T-helper 1 cell treated with Interleukin-12 subunit alpha and Interleukin-12 subunit beta and Interleukin-4 antibody, amounts not matched to agents 30 μg/mL and 1 μg/mL, for 36 hours (primary cell): ENCODE data around the gene PLXNA4.

Source experiments
- H3K27ac Mint-ChIP-seq: one replicate; pipeline ENCODE4 v1.8.0; 2021; ENCODE audit warnings: mild to moderate bottlenecking, mixed read lengths
- H3K27me3 Mint-ChIP-seq: one replicate; pipeline ENCODE4 v1.8.0; 2021; ENCODE audit warnings: low read depth, mixed read lengths
- H3K36me3 Mint-ChIP-seq: one replicate; pipeline ENCODE4 v1.8.0; 2021; ENCODE audit warnings: low read depth, mixed read lengths
- H3K4me1 Mint-ChIP-seq: one replicate; pipeline ENCODE4 v1.8.0; 2021; ENCODE audit warnings: low read depth, mixed read lengths
- H3K4me3 Mint-ChIP-seq: one replicate; pipeline ENCODE4 v1.8.0; 2021; ENCODE audit warnings: mild to moderate bottlenecking, moderate library complexity, mixed read lengths
- H3K9me3 Mint-ChIP-seq: one replicate; pipeline ENCODE4 v1.8.0; 2021; ENCODE audit warnings: mixed read lengths

Gene PLXNA4

DNA sequence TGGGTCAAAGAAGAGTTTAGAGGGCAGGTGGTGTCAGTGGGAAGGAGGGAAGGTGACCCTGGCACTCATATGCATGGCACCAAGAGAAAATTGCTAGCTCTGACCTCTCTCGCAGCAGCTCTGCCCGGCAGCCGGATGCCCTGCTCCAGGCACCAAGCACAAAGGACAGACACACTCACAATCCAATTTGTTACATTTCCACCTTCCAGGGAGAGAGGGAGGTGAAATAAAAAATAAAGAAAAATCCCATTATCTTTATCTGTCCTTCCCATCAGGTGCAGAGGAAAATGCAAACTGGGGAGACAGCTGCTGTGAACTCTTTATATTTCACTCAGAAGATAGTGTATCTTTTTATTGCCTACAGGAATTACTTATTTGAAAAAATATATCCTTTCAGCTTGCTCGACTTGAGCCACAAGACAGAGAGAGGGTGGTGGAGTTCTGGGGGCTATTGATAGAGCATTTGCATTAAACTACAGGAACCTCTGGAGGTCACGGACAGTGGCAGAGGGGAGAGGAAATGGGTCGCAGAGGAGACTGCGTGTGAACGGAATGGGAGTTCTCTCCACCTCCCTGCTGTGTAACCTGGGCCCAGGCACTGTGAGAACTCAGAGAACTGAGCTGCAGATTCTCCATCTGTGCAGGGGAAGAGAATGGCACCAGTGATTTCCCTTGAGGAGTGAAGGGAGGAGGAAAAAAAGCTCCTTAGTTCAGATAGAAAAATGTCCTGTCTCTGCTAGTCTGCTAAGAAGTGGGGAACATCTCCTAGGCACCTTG, 421.4 kb downstream of the PLXNA4 start:
- H3K27ac Mint-ChIP-seq: no peak overlapping the region
- no peak overlapping the region for H3K4me3 Mint-ChIP-seq
- no peaks in the 10 kb centered on the region for H3K36me3 Mint-ChIP-seq
- H3K4me1 Mint-ChIP-seq: no peaks in the 10 kb centered on the region
- H3K9me3 Mint-ChIP-seq: no peaks in the 10 kb centered on the region
- H3K27me3 Mint-ChIP-seq: no peaks in the 10 kb centered on the region

DNA sequence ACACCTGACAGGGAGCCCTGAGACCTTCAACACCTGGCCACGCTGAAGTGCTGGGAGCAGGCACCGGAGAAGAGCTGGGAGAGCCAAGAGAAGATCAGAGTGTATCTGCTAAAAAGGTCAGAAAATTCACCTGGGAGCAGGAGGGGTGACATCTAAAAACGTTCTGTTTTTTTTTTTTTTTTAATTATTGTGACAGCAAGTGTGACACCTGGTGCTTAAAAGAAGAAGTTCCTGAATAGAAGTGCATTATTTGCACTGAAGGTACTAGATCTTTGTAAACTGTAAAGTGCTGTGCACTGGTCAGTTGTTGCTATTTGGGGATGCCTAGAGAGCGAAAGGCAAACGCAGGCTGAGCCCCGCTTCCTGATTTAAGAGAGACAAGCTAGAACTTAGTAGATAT, 422.0 kb downstream of the PLXNA4 start:
- no peaks in the 10 kb centered on the region for H3K27me3 Mint-ChIP-seq
- no peak overlapping the region for H3K4me3 Mint-ChIP-seq
- no peaks in the 10 kb centered on the region for H3K9me3 Mint-ChIP-seq
- H3K4me1 Mint-ChIP-seq: no peaks in the 10 kb centered on the region
- no peak overlapping the region for H3K27ac Mint-ChIP-seq
- no peaks in the 10 kb centered on the region for H3K36me3 Mint-ChIP-seq

DNA sequence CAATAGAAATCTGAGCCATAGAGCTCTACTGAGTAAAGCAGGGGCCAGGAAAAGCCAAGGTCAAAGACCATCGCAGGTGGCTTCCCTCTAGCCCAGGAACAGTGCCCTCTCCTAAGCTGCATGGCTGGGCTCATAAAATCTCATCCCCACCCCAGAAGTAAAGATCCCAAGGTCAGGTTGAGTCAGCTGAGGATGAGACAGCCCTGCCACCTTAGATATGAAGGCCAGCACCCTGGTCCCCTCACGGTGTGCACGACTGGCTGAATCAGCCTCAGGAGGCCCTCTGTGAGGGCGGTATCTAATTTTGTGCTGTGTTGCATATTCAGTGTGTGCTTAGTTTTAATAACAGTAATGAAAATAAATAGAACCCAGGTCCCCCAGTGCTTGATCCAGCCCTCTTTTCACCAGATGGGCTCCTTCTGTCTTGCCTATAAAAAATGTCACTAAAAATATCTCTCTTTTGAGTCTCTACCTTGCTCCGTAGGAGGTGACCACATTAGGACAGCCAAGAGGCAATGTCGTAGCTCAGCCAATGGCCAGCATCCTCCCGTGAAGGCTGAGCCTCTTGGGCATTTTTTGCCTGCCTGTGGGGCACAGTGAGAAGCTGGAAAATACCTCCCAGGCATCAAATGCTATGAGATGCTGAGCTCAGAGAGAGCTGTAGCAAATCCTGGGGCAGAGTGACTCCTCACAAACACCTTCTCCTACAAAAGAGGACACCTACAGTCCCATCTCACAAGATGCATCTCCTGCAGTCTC, 424.0 kb downstream of the PLXNA4 start:
- H3K4me1 Mint-ChIP-seq: no peaks in the 10 kb centered on the region
- no peak overlapping the region for H3K4me3 Mint-ChIP-seq

DNA sequence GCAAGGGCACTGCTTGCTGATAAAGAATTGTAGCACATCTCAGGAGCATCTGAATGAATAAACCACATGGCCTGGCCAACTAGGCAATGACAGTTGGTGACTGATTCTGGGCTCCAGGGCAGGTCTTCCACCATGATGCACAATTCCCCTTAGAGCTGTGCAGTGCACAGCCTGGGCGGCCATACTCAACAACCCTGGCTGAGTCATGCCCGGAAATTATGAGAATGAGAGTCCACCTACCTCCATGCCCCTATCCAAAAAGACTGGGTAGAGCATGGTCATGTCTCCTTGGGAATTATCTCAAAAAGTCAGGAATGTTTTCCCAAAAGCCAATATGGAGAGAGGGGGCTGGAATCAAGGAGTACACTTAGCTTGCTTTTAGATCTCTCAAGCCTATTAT, 425.6 kb downstream of the PLXNA4 start:
- H3K9me3 Mint-ChIP-seq: no peaks in the 10 kb centered on the region
- no peaks in the 10 kb centered on the region for H3K36me3 Mint-ChIP-seq
- no peak overlapping the region for H3K4me3 Mint-ChIP-seq
- H3K4me1 Mint-ChIP-seq: no peaks in the 10 kb centered on the region
- no peak overlapping the region for H3K27ac Mint-ChIP-seq
- no peaks in the 10 kb centered on the region for H3K27me3 Mint-ChIP-seq

More for the DNA sequence above, 424.0 kb downstream of the PLXNA4 start:
- no peaks in the 10 kb centered on the region for H3K27me3 Mint-ChIP-seq
- no peaks in the 10 kb centered on the region for H3K9me3 Mint-ChIP-seq
- no peak overlapping the region for H3K27ac Mint-ChIP-seq
- H3K36me3 Mint-ChIP-seq: no peaks in the 10 kb centered on the region

DNA sequence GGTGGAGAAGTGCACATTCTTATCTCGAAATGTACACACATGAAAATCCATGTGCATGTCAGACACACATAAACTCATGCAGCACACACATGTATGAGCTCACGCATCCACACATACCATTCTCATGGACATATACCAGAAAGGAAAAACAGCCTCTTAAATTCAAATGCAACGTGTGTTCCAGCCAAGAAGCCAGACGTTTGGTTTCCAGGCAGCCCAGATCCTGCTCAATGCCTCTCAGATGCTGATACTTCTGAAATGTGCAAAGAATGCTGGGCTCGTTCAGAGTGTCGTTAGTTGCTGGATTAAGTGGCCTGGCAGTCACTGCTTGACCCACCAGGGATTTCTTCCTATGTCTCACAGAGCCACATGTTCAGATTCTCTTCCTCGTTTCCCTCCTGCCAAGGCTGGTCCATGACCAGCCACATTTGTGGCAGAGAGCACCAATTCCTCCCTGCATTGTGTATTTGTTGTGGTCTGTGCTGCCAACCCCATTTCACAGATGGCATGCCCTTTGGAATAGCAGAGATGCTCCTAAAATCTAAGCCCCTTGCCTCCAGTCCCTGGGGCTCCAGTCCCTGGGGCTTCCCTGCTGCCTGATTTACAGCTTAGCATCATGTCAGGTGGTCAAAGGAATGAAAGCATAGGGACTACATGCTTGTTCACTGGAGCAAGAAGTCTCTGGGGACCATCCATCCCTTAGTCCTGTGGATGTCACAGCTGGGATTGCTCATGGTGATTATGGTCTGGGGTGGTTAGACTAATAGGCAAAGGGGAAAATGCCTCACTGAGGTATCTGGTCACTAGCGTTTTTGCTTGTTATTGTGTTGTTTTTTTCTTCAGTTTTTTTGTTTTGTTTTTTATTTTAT, 426.6 kb downstream of the PLXNA4 start:
- no peaks in the 10 kb centered on the region for H3K27me3 Mint-ChIP-seq
- no peaks in the 10 kb centered on the region for H3K9me3 Mint-ChIP-seq
- H3K4me1 Mint-ChIP-seq: no peaks in the 10 kb centered on the region
- no peak overlapping the region for H3K27ac Mint-ChIP-seq
- H3K4me3 Mint-ChIP-seq: no peak overlapping the region
- no peaks in the 10 kb centered on the region for H3K36me3 Mint-ChIP-seq

DNA sequence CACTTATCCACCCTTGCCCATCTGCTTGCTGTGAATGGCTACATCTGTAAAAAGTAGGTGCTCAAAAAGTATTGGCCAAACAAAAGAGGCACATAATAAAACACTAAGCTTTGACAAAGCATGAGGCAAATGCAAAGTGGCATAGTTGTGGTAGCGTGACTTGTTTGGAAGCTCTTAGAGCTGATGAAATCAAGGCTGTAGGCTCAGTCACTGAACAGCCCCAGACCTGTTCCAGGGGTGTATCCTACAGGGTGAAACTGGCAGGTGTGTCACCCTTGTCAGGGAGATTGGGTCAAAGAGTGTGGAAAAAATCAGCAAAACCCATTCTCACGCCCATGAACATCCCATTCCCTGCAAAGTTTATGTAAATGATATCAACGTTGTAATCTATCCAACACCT, 427.4 kb downstream of the PLXNA4 start:
- no peaks in the 10 kb centered on the region for H3K36me3 Mint-ChIP-seq
- no peaks in the 10 kb centered on the region for H3K9me3 Mint-ChIP-seq
- H3K4me3 Mint-ChIP-seq: no peak overlapping the region
- H3K4me1 Mint-ChIP-seq: no peaks in the 10 kb centered on the region
- no peaks in the 10 kb centered on the region for H3K27me3 Mint-ChIP-seq
- H3K27ac Mint-ChIP-seq: no peak overlapping the region

DNA sequence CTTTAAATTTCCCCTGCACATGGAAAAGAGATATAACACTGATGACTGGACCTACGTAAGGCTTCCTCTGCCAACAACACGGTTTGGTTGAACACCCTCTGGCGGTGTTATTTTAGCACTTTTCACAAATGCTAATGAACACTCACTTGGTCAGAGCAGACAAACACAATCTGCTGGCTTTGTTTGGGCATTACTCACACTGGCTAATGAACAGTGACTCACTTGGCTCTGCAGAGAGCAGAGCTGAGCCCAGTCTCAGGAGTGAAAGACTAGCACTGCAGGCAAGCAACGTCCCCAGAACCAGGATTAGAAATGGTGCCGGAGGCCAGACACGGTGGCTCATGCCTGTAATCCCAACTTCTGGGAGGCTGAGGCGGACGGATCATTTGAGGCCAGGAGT, 430.8 kb downstream of the PLXNA4 start:
- H3K27ac Mint-ChIP-seq: no peak overlapping the region
- no peaks in the 10 kb centered on the region for H3K9me3 Mint-ChIP-seq
- H3K36me3 Mint-ChIP-seq: no peaks in the 10 kb centered on the region
- H3K4me1 Mint-ChIP-seq: no peaks in the 10 kb centered on the region
- no peak overlapping the region for H3K4me3 Mint-ChIP-seq
- H3K27me3 Mint-ChIP-seq: no peaks in the 10 kb centered on the region

DNA sequence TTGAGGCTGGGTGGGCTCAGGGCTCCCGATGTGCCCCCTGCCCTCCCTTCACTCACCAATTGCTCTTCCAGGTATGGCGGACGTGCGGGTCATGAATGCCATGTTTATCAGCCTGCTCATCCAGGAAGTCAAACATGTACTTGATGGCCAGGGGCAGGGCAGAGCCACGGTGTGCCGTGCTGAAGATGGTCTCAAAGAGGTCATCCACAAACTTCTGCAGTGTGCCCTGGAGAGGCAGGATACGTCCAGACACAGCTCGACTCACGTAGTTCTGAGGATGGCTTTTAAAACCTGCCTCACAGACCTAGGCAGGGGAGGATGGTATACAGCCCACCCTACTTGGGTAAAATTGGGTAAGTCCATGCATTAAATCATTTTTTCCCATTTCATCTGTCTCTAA, 431.2 kb downstream of the PLXNA4 start:
- Mint-ChIP-seq H3K36me3 (no peaks in the 10 kb centered on the region), H3K9me3 (no peaks in the 10 kb centered on the region), H3K27ac (no peak overlapping the region), H3K4me3 (no peak overlapping the region), H3K4me1 (no peaks in the 10 kb centered on the region), H3K27me3 (no peaks in the 10 kb centered on the region)

DNA sequence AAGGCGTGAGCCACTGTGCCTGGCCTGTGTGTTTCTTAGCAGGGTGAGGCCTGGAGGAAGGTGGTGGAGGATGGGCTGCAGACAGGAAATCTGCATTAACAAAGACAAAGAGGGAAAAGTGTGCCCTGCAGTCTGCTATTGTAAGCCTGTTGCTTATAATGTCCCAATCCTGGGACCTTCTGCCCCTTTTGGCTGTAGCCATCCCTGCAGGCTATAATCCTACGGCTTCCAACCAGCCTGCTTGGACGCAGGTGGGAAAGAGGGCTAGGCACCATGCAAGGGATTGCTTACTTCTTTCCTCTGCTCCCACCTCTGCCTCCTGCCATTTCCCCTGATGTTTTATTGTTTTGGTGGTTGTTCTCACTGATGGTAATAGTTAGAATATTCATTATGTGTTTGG, 434.3 kb downstream of the PLXNA4 start:
- H3K36me3 Mint-ChIP-seq: no peaks in the 10 kb centered on the region
- H3K4me3 Mint-ChIP-seq: no peak overlapping the region
- H3K27me3 Mint-ChIP-seq: no peaks in the 10 kb centered on the region
- H3K9me3 Mint-ChIP-seq: no peaks in the 10 kb centered on the region
- no peak overlapping the region for H3K27ac Mint-ChIP-seq
- no peaks in the 10 kb centered on the region for H3K4me1 Mint-ChIP-seq

DNA sequence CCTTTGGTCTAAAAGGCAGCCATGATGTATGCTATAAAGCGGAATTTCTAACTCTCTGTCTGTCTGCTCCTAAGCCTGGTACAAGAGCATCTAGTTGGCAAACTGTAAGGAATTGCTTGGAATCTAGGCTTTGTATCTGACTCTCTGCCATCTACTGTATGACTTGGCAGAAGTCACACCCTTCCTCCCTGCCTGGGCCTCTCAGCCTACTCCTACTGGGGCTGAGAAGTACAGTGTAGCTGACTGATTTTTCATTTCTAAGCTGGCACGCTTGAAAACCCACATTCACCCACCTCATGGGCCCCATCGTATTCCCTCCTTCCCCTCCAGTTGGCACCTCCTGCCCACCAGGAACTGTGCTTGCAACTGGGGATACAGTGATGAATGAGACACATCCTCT, 435.2 kb downstream of the PLXNA4 start:
- Mint-ChIP-seq H3K27ac (no peak overlapping the region), H3K36me3 (no peaks in the 10 kb centered on the region), H3K4me1 (no peaks in the 10 kb centered on the region), H3K4me3 (no peak overlapping the region), H3K9me3 (no peaks in the 10 kb centered on the region), H3K27me3 (no peaks in the 10 kb centered on the region)

DNA sequence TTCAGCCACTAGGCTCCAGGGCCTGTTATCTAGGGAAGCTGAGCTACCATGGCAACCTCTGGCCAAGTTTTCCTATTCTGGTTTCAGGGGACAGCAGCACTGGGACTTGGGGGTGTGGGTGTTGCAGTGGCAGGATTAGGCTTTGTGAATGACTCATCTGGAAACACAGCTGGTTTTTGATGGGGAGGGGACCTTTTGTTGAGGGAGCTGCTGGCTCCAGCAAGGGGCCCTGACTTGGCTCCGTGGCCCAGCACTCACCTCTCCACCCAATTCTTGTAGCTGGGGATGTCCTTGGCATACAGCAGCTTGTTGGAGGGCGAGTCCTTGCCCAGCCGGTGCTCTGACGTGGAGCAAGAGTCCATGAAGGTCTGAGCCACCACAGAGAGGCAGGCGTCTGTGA, 435.9 kb downstream of the PLXNA4 start:
- Mint-ChIP-seq H3K27ac (no peak overlapping the region), H3K36me3 (no peaks in the 10 kb centered on the region), H3K9me3 (no peaks in the 10 kb centered on the region), H3K27me3 (no peaks in the 10 kb centered on the region), H3K4me1 (no peaks in the 10 kb centered on the region), H3K4me3 (no peak overlapping the region)

DNA sequence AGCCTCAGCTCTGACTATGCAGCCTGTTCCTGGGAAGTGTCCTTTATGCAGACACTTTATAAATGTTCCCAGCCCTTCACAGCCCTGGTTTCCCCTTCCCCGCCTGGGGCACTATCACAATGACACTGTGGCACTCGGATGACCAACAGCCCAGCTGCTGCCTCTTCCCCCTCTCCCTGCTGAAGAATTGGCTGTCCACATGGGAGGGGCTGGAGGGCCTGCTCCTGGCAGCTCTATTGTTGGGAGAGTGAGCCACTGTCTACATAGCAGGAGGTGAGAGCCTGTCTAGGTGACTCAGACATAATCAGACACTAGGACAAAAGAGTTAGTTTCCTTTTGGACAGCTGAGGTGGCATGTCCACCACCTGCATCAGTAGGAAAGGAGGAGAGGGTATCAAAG, 437.5 kb downstream of the PLXNA4 start:
- Mint-ChIP-seq H3K27me3 (no peaks in the 10 kb centered on the region), H3K9me3 (no peaks in the 10 kb centered on the region), H3K4me1 (no peaks in the 10 kb centered on the region), H3K4me3 (no peak overlapping the region), H3K36me3 (no peaks in the 10 kb centered on the region), H3K27ac (no peak overlapping the region)

DNA sequence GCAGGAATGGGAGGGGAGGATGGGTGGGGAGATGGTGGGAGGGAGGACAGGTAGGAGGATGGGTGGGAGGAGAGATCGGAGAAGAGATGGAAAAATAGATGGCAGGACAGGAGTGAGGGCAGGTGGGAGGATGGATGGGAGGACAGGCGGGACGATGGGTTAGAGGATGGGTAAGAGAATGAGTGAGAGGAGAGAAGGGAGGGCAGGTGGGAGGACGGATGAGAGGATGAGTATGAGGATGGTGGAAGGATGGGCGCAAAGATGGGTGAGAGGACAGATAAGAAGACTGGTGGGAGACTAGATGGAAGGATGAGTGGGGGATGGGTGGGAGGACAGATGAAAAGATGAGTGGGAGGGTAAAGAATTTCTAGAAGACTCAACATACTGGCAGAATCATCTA, 438.6 kb downstream of the PLXNA4 start:
- Mint-ChIP-seq H3K9me3 (no peaks in the 10 kb centered on the region), H3K4me3 (no peak overlapping the region), H3K4me1 (no peaks in the 10 kb centered on the region), H3K36me3 (no peaks in the 10 kb centered on the region), H3K27ac (no peak overlapping the region), H3K27me3 (no peaks in the 10 kb centered on the region)

DNA sequence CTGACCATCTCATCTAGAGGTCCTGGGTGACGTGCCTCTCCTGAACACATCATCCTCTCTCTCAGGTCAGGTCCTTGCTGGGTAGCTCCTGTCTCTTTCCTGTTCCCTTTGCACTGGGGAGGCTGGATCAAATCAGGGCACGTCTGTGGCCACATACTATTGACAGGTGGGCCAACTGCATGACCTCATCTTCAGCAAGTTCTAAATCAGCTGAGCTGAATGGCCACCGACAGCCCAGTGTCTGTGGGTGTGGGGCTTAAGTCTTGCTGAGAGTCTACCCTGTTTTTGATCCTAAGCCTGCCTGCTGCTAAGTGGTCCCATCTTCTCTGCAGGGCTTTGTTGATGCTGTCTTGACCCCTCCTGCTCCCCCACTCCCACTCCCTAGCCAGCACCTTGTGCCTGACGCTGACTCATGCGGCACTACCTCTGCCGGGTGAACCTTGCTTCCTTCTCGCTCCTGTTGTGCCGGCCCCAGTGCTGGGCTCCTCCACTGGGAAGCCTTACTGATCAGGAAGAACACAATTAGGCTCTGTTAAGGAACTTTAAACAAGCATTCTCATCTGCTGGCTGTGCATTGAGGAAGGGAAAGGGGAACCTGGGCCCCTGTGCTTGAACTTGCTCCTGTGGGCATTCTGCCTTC, 440.4 kb downstream of the PLXNA4 start:
- H3K27ac Mint-ChIP-seq: no peak overlapping the region
- H3K4me1 Mint-ChIP-seq: no peaks in the 10 kb centered on the region
- no peaks in the 10 kb centered on the region for H3K36me3 Mint-ChIP-seq
- H3K9me3 Mint-ChIP-seq: no peaks in the 10 kb centered on the region
- H3K27me3 Mint-ChIP-seq: no peaks in the 10 kb centered on the region
- no peak overlapping the region for H3K4me3 Mint-ChIP-seq
